Measurements from ENCODE around the gene GPR152.

DNA sequence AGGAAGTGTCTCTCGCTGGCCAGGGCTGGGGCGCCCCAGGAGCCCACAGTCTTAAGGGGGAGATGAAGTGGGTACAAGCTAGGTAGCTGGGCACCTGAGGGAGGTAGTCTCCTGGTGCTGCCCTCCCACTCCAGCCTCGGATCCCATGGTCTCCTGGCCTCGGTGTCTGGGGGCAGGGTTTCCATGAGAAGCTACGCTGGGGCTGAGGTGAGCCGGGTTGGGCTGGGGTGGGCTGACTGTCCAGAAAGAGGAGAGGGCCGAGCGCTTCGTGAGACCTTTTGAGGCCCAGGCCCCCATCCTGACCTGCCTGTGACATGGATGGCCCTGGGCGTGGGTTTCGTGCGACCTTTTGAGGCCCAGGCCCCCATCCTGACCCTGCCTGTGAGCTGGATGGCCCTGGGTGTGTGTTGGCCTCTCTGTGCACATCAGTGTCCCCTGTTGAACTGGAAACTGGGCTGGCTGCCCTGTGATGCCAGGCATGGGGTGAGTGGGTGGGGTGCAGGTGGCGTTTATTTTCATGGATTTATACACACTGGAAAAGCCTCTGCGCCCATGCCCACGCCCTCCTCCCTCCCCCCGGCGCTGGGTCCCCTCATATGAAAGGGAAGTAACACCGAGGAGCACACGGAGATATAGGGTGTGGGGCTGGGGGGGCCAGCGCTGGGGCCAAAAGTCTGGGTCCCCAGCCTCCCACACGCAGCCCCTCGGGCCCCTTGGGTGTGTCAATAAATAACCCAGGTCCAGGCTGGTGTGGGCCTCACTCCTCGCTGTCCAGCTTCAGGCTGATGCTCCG lies 38.9 kb upstream of the GPR152 start:
- TF ChIP-seq, protein P1, sequence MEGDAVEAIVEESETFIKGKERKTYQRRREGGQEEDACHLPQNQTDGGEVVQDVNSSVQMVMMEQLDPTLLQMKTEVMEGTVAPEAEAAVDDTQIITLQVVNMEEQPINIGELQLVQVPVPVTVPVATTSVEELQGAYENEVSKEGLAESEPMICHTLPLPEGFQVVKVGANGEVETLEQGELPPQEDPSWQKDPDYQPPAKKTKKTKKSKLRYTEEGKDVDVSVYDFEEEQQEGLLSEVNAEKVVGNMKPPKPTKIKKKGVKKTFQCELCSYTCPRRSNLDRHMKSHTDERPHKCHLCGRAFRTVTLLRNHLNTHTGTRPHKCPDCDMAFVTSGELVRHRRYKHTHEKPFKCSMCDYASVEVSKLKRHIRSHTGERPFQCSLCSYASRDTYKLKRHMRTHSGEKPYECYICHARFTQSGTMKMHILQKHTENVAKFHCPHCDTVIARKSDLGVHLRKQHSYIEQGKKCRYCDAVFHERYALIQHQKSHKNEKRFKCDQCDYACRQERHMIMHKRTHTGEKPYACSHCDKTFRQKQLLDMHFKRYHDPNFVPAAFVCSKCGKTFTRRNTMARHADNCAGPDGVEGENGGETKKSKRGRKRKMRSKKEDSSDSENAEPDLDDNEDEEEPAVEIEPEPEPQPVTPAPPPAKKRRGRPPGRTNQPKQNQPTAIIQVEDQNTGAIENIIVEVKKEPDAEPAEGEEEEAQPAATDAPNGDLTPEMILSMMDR (IDR thresholded peaks at IDR 0.05) = no peak
- no peak for TF ChIP-seq POLR2A (IDR thresholded peaks at IDR 0.05)
- TF ChIP-seq POLR2AphosphoS5 (IDR thresholded peaks at IDR 0.05; ENCODE audit: insufficient read depth in 1 of 2, low read depth in 1 of 2) = no peak

Measured in vagina (tissue), 2 donors.